HuH-7.5 (cell line): ENCODE results near the gene SAFB.

ENCODE experiments used
- DNase-seq: peaks from one replicate; pipeline ENCODE4 v3.0.0; 2011; ENCODE audit warnings: low spot score

Gene SAFB

DNA sequence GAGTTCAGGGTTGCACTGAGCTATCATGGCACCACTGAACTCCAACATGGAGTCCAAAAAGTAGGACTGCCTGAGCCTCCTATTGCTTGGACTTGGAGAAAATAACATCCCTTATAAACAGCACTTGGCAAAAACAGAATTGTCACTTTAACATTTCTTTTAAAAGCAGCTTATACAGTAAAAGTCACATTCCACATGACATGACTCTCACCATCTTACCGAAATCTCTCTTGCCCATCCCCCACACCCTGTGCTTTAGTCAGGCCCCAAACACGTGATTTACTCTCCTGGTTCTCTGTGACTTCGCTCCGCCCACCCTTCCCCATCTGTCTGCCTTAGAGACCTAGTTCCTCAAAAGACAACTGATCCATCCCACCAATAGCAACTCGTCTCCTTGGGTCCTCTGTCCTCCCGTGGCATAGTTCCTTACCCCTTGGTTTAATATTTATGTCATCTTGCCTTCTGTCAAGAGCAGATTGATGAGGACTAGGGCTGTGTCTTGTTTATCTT lies 4.6 kb downstream of the SAFB start:
- no peak for DNase-seq

DNA sequence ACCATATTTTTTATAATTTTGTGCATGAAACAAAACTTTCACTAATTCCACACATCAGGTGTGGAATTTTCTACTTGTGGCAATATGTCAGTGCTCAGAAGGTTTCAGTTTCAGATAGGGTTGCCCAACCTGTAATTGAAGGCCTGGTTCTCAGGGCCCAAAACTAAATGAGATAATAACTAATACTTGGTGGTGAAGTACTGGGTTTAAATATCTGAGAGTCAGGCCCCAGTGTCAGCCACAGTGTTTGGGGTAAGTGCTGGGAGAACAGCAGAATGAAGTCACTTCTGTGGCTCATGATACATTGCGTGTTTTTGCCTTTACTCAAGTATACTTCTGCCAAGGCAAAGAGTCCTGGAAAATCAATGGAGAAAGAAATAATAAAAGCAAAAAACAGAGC lies 5.6 kb downstream of the SAFB start:
- DNase-seq: no peak

DNA sequence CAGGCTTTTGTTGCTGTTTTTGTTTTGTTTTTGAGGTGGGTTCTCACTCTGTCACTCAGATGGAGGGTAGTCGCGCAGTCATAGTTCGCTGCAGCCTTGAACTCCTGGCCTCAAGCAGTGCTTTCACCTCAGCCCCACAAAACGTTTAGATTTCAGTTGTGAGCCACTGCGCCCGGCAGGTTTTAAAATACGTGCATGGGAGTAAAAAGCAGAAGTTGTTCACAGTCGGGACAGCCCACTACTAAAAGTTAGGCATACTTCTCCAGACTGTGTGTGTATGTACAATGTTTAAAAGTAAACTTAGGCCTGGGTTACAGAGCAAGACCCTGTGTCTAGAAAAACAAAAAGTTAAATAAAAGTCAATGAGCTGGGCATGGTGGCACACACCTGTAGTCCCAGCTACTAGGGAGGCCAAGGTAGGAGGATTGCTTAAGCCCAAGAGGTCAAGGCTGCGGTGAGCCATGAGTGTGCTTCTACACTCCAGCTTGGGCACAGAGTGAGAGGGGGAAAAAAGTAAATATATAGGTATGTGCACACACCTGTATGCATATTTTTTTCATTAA lies 6.1 kb downstream of the SAFB start:
- DNase-seq: no peak

DNA sequence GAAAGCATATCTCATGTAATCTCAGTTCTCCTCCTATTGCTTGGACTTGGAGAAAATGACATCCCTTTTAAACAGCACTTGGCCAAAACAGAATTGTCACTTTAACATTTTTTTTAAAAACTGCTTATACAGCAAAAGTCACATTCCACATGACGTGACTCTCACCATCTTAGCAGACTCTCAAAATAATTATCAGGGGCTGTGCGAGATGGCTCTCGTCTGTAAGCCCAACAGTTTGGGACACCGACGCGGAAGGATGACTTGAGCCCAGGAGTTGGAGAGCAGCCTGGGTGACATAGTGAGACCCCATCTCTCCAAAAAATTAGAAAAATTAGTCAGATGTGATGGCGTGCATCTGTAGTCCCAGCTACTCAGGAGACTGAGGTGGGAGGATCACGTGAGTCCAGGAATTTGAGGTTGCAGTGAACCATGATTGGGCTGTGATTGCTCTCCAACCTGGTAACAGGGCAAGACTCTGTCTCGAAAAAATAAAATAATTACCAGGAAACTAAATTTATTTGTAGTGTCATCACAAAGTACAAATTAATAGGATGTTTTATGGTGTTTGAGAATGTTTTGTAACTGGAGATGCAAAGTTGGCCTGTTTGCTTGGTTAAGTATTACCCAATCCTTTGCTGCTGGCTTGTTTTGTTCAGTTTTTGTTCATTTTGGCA lies 8.8 kb downstream of the SAFB start:
- no peak for DNase-seq

DNA sequence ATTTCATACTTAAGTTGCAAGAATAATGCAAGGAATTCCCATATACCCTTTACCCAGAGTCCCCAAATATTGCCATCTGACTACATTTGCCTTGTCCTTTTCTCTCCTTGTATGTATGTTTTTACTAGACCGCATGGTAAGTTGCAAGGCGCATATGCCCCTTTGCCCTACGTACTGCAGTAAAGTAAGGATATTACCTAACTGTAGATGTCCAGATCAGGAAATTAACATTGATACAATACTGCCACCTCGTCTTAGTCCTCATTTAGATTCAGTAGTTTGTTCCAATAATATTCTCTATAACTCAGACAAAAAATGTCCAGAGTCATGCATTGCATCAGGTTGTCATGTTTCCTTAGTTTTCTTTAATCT lies 9.3 kb downstream of the SAFB start:
- DNase-seq: no peak

DNA sequence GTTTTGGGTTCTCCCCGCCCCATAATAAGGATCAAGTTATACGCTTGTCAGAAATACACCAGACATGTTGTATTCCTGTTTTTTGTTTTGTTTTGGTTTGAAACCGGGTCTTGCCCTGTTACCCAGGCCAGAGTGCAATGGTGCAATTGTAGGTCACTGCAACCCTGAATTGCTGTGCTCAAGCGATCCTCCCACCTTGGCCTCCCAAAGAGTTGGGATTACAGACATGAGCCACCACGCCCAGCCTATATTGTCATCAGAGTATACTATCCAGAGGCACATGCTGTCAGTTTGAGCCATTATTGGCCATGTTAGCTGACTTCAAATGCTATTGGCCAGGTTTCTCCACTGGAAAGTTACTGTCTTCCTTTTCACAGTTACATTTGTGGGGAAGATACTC lies 9.8 kb downstream of the SAFB start:
- no peak for DNase-seq

DNA sequence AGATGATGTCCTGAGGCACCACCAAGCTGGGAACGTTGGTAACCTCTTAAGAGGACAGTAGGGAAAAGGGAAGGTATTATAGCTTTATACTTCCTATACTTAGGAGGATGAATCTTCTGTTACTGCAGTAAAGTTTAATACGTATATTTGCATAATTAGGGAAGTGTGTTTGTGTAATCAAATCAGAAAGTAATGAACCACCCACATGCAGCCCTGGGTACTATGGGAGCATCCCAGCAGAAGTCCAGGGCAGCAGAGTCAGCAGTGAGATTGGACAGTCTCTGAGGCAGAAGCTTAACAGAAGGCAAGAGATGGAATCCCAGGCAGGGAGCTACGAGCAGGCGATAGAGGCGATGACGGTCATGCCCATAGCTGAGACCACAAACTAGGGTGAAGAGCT lies 12.5 kb downstream of the SAFB start:
- no peak for DNase-seq

DNA sequence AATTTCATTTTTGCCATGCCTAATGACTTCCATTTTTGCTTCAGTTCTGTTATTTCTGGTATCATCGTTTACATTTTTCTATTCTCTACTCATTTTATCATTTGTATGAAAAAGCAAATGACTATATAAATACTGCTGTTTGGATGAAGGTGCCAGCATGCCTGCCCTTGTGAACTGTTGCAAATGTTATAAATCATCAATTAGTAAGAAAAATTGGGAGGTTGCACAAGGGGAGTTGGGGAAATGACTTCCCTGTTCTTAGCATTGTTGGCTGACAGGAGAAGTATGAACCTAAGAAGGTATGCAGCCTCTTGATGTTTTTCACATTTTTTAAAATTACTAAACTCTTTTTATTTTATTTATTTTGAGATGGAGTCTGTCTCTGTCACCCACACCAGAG lies 15.1 kb downstream of the SAFB start:
- DNase-seq: no peak

DNA sequence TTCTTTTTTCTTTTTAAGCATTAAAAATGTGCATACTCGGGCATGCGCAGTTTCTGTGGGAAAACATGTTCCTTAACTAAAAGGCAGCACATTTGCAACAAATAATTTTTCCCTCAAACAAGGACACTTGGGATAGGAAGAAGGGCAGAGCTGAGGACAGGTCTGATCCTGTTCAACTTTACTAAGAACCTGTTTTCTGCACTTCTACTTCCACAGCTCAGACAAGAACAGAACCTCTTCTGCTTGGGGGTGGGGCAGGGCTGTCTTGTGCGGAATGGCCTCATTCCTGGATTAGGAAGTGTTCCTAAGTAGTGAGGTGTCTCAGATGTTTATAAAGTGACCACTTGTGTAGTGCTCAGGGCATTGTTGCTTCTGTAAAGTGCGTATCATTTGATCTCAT lies 18.3 kb downstream of the SAFB start:
- no peak for DNase-seq

DNA sequence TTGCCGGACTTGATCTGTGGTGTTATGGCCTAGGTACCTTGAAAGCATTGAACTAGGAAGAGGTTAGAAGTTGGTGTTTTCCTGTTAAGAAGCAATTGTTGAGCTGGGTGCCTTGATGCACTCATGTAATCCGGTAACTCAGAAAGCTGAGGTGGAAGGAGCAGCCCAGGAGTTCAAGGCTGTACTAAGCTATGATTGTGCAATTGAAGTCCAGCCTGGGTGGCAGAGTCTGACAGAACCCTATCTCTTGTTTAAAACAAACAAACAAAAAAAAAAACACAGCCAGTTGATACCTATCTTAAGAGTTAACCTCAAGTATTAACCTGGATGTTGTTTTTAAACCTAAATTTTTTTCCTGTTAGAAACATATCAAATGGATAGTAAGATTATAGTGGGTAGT lies 19.3 kb downstream of the SAFB start:
- DNase-seq: no peak

DNA sequence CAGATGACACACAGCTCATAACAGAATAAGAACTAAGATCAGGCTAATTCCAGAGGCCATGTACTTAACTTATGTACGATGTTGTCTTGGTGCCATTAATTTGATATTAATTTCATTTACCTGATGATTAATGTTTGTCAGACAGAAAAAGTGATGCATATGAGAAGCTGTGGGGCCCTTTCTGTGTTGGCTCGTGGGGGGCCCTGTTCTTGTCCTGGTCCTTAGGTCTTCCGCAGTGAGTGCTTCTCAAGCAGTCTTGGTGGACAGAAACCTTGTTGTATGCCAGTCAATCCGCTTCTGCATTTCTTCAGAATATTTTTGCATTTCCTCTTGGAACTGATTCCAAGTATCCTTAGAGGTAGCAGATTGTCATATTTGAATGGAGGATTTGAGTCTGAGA lies 20.2 kb downstream of the SAFB start:
- no peak for DNase-seq

DNA sequence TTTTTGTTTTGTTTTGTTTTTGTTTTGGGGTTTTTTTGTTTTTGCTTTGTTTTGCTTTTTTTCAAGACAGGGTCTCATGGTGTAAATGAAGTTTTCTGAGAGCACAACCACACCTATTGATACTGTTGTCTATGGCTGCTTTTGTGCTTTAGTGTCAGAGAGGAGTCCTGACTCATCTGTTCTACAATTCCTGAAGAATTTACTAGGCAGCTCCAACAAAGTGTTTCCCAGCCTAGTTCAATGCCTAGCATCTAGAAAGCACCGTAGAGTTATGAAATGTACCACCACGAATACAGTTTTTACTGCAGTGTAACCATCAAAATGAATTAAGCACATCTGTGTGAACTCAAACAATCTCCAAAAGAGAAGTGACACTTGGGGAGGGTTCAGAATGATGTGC lies 21.2 kb downstream of the SAFB start:
- no peak for DNase-seq

DNA sequence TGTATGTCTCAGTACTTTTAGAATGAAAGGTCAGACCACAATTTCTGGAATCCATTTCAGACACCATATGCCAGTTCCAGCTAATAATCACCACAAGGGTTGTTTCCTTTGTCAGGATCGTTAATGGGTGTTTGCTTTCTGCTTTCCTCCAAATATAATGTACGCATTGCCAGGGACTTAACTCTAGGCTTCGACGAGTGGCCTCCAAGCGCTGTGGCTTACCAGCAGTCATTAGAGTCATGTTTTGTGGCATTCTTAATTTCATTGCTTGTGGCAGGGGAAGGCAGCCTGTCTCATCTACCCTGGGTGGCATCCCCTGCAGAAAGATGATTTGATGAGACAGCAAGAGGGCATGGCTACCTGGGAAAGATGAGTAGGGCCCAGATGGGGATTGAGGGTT lies 22.5 kb downstream of the SAFB start:
- no peak for DNase-seq

DNA sequence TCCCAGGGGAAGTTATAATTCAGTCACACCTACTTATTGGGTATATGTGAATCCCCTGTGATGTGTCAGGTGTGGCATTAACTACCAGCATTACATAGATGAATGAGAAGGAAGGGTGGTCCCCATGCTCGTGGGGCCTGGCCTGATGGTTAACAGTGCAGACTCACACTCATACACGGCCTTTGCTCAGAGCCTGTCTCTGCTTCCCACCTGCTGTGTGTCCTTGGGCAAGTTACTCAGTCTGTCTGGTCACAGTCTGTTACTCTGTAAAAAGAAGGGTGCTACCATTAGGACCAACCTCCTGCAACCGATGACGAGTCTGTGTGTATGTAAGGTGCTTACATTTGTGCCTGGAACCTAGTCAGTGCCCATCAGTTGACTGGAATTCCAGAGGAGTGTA lies 23.8 kb downstream of the SAFB start:
- DNase-seq: no peak

DNA sequence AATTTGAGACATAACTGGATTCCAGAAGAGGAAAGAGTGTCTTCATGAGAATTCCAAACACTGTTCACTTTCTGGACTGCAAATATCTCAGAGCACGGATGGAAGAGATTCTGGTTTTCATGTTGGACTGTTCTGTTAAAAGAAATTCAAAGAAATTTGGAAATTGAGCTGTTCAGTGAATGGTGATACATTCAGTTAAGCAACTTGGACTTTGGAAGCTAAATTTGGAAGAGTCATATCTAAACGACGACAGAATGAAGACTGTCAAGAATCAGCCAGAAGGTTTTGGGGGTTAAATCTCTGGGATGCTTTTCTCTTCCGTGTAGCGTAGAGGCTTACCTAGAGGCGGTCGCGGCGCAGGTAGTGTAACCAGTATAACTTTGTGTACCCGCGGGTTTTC lies 25.6 kb downstream of the SAFB start:
- DNase-seq: no peak

DNA sequence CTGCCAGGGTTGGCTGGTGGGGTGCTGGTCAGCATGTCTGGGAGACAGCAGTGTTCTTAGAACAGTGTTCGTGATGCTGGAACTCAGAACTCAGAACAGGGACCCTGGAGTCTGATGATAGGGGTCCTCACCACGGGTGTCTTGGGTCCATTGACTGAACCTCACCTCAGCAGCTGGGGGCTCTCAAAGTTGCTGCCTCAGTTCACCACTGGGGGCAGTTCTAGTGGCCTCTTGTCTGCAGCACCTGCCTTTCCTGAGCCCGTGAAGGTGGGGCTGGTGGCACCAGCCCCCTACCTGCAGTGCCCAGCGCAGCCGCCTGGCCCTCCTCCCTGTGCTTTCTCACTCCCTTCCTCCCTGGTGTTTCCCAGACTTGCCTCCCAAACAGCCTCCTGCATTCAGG lies 28.5 kb downstream of the SAFB start:
- DNase-seq: no peak

DNA sequence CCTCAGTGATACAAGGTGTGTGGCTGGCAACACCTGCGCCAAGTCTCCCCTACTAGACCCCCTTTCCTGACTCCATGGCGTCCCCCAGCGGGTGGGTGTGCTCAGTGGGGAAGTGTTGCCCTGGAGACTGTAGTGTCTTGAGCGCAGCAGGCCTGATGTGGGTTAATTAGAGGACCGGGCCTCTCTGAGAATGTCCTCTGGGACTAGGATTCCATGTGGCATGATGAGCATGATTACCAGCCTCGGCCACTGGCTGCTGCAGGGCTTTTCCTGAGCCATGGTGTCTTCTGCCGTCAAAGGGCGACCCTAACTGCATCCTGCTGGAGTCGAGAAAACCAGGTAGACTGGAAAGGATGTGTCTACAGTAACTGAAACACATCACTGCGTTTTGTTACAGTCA lies 29.4 kb downstream of the SAFB start:
- DNase-seq: no peak

DNA sequence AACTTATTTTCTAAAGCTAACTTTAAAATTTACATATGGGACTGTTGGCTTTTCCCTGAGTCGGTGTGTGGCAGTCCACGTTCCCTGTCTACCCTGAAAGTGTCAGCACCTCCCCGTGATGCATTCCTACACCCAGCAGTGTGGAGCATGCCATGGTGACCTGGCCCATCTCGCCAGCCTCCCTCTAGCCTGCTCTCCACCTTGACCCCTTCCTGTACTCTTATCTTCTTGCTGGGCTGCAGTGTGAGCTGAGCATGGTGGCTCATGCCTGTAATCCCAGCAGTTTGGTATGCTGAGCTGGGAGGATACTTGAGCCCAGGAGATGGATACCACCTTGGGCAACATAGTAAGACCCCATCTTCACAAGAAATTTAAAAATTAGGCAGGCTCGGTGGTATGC lies 32.0 kb downstream of the SAFB start:
- DNase-seq: no peak

DNA sequence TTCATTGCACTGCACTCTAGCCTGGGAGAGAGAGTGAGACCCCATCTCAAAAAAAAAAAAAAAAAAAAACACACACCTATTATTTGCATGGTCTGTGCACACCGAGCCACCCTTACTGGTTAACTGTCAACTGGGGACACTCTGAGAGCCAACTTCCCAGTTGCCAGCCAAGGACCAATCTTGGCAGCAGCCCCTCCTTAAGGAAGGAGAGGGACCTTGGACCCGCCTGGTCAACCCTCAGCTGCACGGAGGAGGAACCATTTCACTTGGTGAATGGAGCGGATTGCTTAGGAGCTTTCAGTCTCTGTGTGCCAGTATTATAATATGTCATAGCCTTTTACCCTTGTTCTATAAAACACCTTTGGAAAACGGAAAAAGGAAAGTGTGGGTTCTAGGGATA lies 32.5 kb downstream of the SAFB start:
- DNase-seq: no peak

DNA sequence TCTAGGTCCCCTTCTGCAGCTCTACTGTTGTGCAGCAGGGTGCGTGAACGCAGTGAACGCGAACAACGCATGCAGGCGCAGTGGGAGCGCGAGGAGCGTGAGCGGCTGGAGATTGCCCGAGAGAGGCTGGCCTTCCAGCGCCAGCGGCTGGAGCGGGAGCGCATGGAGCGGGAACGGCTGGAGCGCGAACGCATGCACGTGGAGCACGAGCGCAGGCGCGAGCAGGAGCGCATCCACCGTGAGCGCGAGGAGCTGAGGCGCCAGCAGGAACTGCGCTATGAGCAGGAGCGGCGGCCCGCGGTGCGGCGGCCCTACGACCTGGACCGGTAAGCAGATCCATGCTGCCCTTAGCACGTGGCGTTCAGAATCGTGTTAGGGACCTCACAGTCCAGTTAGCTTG lies 38.6 kb downstream of the SAFB start:
- DNase-seq: no peak

DNA sequence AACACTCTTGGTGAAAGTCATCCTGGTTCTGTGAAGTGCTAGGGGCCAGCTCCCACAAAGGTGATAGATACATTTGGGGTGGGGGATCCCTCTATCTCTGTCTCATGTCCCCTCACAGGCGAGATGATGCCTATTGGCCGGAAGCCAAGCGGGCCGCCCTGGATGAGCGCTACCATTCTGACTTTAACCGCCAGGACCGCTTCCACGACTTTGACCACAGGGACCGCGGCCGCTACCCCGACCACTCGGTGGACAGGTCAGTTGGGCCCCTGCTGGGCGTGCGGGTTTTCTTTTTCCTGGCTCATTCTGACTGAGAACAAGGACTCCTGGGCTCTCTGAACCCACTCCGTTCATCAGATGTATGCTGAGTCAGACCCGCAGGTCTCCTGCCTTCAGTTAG lies 41.0 kb downstream of the SAFB start:
- DNase-seq: no peak

DNA sequence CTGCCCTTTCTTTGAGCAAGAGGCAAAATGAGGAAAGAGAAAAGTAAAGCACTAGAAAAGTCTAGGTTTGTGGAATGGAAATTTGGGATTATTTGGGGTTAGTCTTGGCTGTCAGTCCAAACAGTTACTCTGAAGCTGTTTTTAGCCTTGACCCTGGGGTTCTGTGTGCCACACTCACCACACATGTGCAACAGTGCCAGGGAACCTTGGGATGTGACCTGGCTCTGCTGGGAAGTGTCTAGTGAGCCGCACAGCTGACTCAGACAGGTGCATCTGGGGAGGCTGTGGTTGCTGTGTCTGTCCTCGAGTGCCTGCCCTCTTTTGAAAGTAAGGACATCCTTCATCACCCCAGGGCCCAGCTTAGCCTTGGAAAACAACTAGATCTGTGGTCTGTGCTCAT lies 41.6 kb downstream of the SAFB start:
- DNase-seq: no peak

DNA sequence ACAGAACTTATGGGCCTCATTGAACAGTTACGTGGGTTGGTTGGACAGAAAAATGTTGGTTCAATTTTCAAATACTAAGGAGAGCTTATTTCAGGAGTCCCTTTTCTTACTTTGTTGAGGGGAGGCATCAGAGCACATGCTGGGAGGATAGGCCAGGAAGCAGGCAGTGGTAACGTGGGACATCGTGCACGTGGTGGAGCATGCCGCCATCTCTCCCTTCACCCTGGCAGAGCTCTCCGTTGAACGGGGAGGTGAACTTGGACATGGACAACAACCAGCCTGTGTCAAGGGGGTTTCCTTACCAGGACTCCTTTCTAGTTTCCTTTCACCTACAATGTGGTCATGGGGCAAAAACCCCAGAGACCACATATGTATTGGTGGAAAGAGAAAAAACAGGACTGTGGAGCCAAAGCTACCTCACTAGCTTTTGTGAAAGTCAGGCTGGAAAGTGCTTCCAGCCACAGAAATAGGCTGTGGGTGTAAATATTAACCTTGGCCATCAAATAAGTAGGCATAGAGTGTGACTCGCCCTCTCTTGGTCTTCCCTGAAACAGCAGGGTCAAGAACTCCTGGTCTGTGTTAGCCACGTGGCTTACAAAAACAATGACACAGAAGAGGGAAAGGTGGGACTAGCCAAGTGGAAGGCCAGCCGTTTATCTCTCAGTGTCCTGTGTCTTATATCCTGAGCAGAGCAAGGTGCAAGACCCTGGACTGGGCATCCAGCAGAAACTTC lies 43.1 kb downstream of the SAFB start:
- DNase-seq: peak; percentile 62
